Keratinocyte (primary cell): ENCODE results near the gene HEMK1. TPM values are rescaled to one million over a fixed set of nuclear protein-coding genes. Genes with fewer than 3 reads are reported as not detected.

Source experiments
- DNase-seq: peaks from one replicate; pipeline ENCODE4 v3.0.0-alpha.2; 2011; ENCODE audit warnings: low read depth, missing footprints, low spot score
- FAIRE-seq: peaks from 2 replicates; lab custom pipeline; 2011; peaks lifted over from hg19 to GRCh38; lab: Jason Lieb, UNC
- H2AFZ ChIP-seq: 2 replicates; pipeline ENCODE4 v1.6.0; 2012; ENCODE audit warnings: low read length, control low read depth, inconsistent platforms; ENCODE audit not compliant: control insufficient read depth
- H3K27ac ChIP-seq: 2 replicates; pipeline ENCODE4 v1.5.1; 2011; ENCODE audit warnings: low read length; ENCODE audit not compliant: control insufficient read depth, insufficient read depth
- H3K27me3 ChIP-seq: 3 replicates; pipeline ENCODE4 v1.6.0; 2011; ENCODE audit warnings: low read length; ENCODE audit not compliant: control insufficient read depth, insufficient read depth; ENCODE audit errors: extremely low read depth
- H3K36me3 ChIP-seq, 2 experiments: 2 replicates in 1 of 2; 3 replicates in 1 of 2; pipeline ENCODE4 v1.5.1; 2011; ENCODE audit warnings: low read length in 2 of 2, mild to moderate bottlenecking in 1 of 2; ENCODE audit not compliant: control insufficient read depth in 2 of 2, insufficient read depth in 2 of 2; ENCODE audit errors: extremely low read depth in 1 of 2
- H3K4me1 ChIP-seq: 3 replicates; pipeline ENCODE4 v1.5.1; 2011; ENCODE audit warnings: low read length; ENCODE audit not compliant: control insufficient read depth, insufficient read depth; ENCODE audit errors: extremely low read depth
- H3K4me2 ChIP-seq: 3 replicates; pipeline ENCODE4 v1.6.0; 2011; ENCODE audit warnings: low read depth, low read length; ENCODE audit not compliant: control insufficient read depth, insufficient read depth; ENCODE audit errors: extremely low read depth
- H3K4me3 ChIP-seq, 3 experiments: fragments of 200-600 bp in 1 of 3; sonication (generic) in 1 of 3; 2 replicates in 2 of 3; 3 replicates in 1 of 3; pipeline ENCODE4 v1.5.1; 2011 to 2016; ENCODE audit warnings: low read length in 3 of 3, mild to moderate bottlenecking in 3 of 3, control low read depth in 2 of 3, inconsistent platforms in 1 of 3, low read depth in 1 of 3, mixed read lengths in 1 of 3, mixed run types in 1 of 3, moderate library complexity in 1 of 3; ENCODE audit not compliant: control insufficient read depth in 2 of 3, insufficient read depth in 2 of 3; ENCODE audit errors: extremely low read depth in 1 of 3
- H3K79me2 ChIP-seq: 2 replicates; pipeline ENCODE4 v1.6.0; 2012; ENCODE audit warnings: low read length; ENCODE audit not compliant: control insufficient read depth, insufficient read depth
- H3K9ac ChIP-seq: 3 replicates; pipeline ENCODE4 v1.6.0; 2011; ENCODE audit warnings: low read length; ENCODE audit not compliant: control insufficient read depth, insufficient read depth; ENCODE audit errors: extremely low read depth
- H3K9me1 ChIP-seq: 3 replicates; pipeline ENCODE4 v1.6.0; 2011; ENCODE audit warnings: low read length; ENCODE audit not compliant: control insufficient read depth, insufficient read depth; ENCODE audit errors: extremely low read depth
- H3K9me3 ChIP-seq: 2 replicates; pipeline ENCODE4 v1.5.1; 2012; ENCODE audit warnings: low read depth, low read length; ENCODE audit not compliant: control insufficient read depth
- H4K20me1 ChIP-seq: 3 replicates; pipeline ENCODE4 v1.6.0; 2011; ENCODE audit warnings: low read length; ENCODE audit not compliant: control insufficient read depth, insufficient read depth; ENCODE audit errors: extremely low read depth
- EZH2 ChIP-seq: IDR thresholded peaks from one replicate; pipeline ENCODE4 v1.6.1; 2012; ENCODE audit warnings: inconsistent platforms, mild to moderate bottlenecking, low read length, moderate library complexity
- dilution Hi-C: fragments of 300-500 bp; cut with MboI; formaldehyde crosslinking; loops from one replicate; pipeline ENCODE4 v1.7.0; 2020; ENCODE audit warnings: low sequenced_read_pairs; ENCODE audit not compliant: extremely low pct_ligation_motif_present
- polyA plus RNA-seq, 5 experiments: library from polyadenylated mRNA; depleted of rRNA in 3 of 5; stranded (reverse) in 3 of 5; stranded (forward) in 1 of 5; unstranded in 1 of 5; fragments of >200 nt; gene quantifications; 1 replicate in 1 of 5; 2 replicates in 3 of 5; 3 replicates in 1 of 5; pipeline versions ENCODE4 v1.2.1 to v1.2.3, GENCODE V29; 2011 to 2012; ENCODE audit warnings: missing spikeins in 2 of 5, low read depth in 1 of 5, low replicate concordance in 1 of 5
- TF ChIP-seq, protein P1 (sequence below), 3 experiments: IDR thresholded peaks in 1 of 3; conservative IDR thresholded peaks in 1 of 3; optimal IDR thresholded peaks in 1 of 3; 2 replicates in 2 of 3; 3 replicates in 1 of 3; pipeline versions ENCODE3 to v1.5.1; 2011; ENCODE audit warnings: low read length in 3 of 3, mild to moderate bottlenecking in 3 of 3, moderate library complexity in 2 of 3, control low read depth in 1 of 3, inconsistent platforms in 1 of 3; ENCODE audit not compliant: insufficient read depth in 2 of 3; ENCODE audit errors: extremely low read depth in 1 of 3

HEMK1 gene
- polyA plus RNA-seq, 1 donor (not counting 4 experiments of a cell fraction or from before 2014, with no cell fraction given), result 13.0 TPM

DNA sequence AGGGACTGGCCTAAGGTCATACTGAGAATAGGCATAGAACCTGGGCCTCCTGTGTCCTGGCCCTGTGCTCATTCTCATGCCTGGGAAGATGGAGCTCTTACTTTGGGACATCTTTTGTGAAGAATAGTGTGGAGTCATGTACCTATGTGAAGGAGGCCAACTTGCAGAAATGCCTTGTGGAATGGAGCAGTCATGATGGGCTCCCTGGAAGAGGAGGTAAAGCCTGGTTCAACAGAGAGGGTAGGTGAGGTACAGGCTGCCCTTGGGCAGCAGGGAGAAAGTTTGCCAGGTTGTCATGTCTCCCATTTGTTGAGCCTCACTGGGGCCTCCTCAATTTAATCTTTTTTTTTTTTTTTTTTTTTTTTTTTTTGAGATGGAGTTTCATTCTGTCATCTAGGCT is 65.7 kb downstream of the HEMK1 start:
- peaks cover 41% of the 10 kb centered on the region for H3K4me1 ChIP-seq
- peaks cover 71% of the 10 kb centered on the region for H3K79me2 ChIP-seq

DNA sequence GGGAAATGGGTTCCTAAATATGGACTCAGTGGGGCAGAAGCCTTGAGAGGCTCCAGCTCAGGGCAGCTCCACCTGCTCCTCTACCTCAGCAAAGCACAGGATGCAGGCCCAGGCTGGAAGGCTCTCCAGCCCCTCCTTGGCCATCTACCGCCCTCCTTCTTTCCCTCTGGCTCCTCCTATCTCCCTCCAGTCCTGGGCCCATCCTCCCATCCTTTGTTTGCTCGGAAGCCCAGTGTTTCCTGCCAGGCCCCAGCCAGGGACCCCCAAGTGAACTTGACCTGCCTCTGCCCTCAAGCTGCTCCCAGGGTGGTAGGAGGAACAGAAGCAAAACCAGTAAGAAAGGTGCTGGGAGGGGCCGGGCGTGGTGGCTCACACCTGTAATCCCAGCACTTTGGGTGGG is 67.7 kb downstream of the HEMK1 start:
- no peaks in the 10 kb centered on the region for H3K9me3 ChIP-seq
- dilution Hi-C loops, result no loop called here
- H3K27ac ChIP-seq, result no peak overlapping the region
- DNase-seq, result no peak
- H4K20me1 ChIP-seq, result no peaks in the 10 kb centered on the region
- no peak for TF ChIP-seq EZH2
- TF ChIP-seq, protein P1, sequence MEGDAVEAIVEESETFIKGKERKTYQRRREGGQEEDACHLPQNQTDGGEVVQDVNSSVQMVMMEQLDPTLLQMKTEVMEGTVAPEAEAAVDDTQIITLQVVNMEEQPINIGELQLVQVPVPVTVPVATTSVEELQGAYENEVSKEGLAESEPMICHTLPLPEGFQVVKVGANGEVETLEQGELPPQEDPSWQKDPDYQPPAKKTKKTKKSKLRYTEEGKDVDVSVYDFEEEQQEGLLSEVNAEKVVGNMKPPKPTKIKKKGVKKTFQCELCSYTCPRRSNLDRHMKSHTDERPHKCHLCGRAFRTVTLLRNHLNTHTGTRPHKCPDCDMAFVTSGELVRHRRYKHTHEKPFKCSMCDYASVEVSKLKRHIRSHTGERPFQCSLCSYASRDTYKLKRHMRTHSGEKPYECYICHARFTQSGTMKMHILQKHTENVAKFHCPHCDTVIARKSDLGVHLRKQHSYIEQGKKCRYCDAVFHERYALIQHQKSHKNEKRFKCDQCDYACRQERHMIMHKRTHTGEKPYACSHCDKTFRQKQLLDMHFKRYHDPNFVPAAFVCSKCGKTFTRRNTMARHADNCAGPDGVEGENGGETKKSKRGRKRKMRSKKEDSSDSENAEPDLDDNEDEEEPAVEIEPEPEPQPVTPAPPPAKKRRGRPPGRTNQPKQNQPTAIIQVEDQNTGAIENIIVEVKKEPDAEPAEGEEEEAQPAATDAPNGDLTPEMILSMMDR (optimal IDR thresholded peaks at IDR 0.05 in 1 of 3, IDR thresholded peaks at IDR 0.05 in 1 of 3, conservative IDR thresholded peaks at IDR 0.05 in 1 of 3; ENCODE audit: extremely low read depth in 1 of 3, insufficient read depth in 2 of 3, low read length in 3 of 3), result no peak
- H3K4me3 ChIP-seq, result no peak overlapping the region
- no peak overlapping the region for H3K4me2 ChIP-seq
- H3K79me2 ChIP-seq, result peaks cover 59% of the 10 kb centered on the region
- FAIRE-seq, result no peak
- H3K9ac ChIP-seq, result no peak overlapping the region
- no peak overlapping the region for H2AFZ ChIP-seq
- H3K36me3 ChIP-seq, result peaks cover 17 to 25% of the 10 kb centered on the region in 2 experiments
- peaks cover 5% of the 10 kb centered on the region for H3K9me1 ChIP-seq
- H3K4me1 ChIP-seq, result peaks cover 32% of the 10 kb centered on the region
- H3K27me3 ChIP-seq, result no peaks in the 10 kb centered on the region

More for the DNA sequence above, 65.7 kb downstream of the HEMK1 start:
- DNase-seq (no peak), FAIRE-seq (no peak)
- Histone ChIP-seq H2AFZ (no peak overlapping the region), H3K9ac (no peak overlapping the region), H3K9me1 (peaks cover 5% of the 10 kb centered on the region), H3K27ac (no peak overlapping the region), H3K27me3 (no peaks in the 10 kb centered on the region), H3K36me3 (peaks cover 10 to 16% of the 10 kb centered on the region in 2 experiments), H3K9me3 (no peaks in the 10 kb centered on the region), H4K20me1 (no peaks in the 10 kb centered on the region), H3K4me2 (no peak overlapping the region), H3K4me3 (no peak overlapping the region)
- TF ChIP-seq, protein P1 (optimal IDR thresholded peaks at IDR 0.05 in 1 of 3, IDR thresholded peaks at IDR 0.05 in 1 of 3, conservative IDR thresholded peaks at IDR 0.05 in 1 of 3; ENCODE audit: extremely low read depth in 1 of 3, insufficient read depth in 2 of 3, low read length in 3 of 3), result no peak
- TF ChIP-seq EZH2, result no peak
- dilution Hi-C loops, result no loop called here
